IPS-NIHi11 (cell line): Measurements from ENCODE around the gene PLXNA4.

Experiments
- DNase-seq: peaks from one replicate; pipeline ENCODE4 v3.0.0; 2012; ENCODE audit warnings: mixed read lengths, low spot score

Gene PLXNA4

DNA sequence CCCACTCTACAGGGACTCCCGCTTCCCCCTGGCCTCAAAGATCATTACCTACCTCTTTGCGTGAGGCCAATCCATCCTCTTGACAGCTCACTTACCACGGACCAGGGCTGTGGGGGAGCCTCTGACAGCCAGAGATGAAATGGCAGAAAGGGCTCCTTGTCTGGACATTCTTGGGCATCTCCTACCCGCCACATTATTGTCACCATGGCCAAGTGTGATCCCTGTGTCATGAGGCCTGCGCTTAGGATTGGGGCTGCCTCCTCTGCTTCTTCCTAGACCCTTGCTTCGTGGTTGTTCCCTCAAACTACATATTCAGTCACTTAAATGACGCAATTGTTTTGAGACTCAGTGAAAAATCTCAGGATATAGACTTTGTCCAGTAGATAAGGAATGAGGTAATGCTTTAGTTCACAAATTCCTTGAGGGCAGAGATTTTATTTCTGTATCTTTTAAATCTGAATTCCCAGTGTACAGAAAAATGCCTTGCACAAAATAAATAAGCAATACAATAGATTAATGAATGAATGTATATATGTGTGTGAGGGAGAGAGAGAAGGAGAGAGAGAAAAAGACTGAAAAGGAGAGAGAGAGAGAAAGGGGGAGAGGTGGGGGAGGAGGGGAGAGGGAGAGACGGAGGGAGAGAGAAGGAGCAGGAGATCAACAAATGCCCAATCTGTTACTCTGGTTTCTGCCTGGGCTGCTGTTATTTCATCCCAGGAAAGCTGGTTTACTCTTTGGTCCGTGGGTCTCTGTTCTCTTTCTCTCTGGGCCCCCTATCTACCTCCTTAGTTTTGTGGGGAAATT, 159.0 kb downstream of the PLXNA4 start:
- DNase-seq: no peak

GRCh38 chr7:132416395-132416794, 159.9 kb downstream of the PLXNA4 start:
- DNase-seq: no peak

GRCh38 chr7:132415259-132415658, 161.0 kb downstream of the PLXNA4 start:
- DNase-seq: no peak

DNA sequence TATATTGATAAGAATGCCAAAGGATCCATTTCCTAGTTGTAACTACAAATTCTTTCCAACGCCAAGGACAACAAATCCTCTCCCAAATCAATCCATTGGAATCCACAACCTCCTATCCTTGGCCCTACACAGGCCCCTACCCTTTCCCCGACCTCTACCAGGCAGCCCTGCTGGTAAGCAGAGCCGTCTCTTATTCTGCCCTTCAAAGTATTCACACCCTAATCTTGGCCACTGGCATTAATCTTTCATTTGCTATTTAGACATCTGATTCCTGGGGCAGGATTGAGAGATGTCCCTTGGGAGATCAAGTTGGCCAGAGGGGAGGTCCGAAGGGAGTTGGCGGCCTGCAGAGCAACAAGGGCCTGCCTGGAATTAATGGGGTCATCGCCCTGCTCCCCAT, 161.4 kb downstream of the PLXNA4 start:
- no peak for DNase-seq

DNA sequence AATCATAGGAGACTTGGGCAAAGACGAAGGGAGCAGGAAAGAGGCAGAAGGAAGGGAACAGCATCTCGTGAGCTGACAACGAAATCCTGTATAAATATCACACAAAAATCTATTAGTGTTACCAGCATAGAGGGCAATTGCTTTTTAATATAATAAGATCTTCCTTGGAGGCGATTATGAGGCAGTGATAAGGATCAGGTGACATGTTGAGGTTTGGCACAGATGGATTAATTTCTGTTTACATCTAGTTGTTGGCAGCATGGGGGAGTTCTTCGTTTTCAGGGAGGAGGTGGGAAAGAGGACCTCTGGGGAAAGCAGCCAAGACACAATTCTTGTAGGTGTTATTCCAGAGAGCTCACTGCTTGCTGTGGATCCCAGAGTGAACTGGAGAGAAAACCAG, 163.8 kb downstream of the PLXNA4 start:
- DNase-seq: no peak

- no peak for DNase-seq
Observed at GRCh38 chr7:132410861-132411541, 165.3 kb downstream of the PLXNA4 start.

DNA sequence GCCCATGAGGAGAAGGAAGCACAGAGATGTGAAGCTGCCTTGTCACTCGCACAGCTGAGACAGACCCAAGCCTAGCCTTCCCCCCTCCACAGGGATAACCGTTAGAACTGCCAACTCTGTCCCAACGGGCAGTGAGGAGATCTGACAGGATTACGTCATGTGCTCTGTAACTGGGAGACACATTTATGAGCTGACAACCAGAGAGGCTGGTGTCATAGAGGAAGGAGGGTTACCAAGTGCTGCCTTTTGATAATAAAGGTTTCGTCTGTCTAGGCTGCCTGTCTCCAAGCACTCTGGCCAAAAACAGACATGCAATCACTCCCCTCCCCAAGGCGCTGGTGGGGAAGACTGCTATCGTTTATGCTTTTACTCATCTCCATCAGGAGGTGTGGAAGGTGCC, 165.9 kb downstream of the PLXNA4 start:
- no peak for DNase-seq

GRCh38 chr7:132407764-132408163, 168.5 kb downstream of the PLXNA4 start:
- no peak for DNase-seq

- no peak for DNase-seq
Observed at GRCh38 chr7:132406039-132406438, 170.2 kb downstream of the PLXNA4 start.

GRCh38 chr7:132404261-132404660, 172.0 kb downstream of the PLXNA4 start:
- DNase-seq: no peak

GRCh38 chr7:132403465-132404110, 172.7 kb downstream of the PLXNA4 start:
- no peak for DNase-seq

- DNase-seq: no peak
Observed at GRCh38 chr7:132402751-132403245, 173.5 kb downstream of the PLXNA4 start.

DNA sequence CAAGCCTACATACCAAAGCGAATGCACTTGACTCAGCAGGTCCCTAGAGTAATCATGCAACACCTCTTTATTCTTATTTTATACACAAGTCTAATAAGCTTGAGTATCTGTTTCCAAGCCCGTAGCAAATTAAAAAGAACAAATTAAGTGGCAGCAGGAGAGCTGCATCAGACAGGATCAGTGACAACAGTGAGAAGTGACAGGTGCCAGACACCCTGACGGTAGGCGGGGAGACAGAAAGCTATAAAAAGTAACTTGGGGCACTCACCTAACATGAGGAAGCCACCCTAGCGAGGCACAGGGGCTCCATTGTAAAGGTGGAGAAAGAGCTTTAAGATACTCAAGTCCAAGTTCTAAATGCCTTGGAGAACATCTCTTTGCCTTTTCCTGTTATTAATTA, 174.2 kb downstream of the PLXNA4 start:
- DNase-seq: no peak

GRCh38 chr7:132400561-132401142, 175.6 kb downstream of the PLXNA4 start:
- DNase-seq: no peak

DNA sequence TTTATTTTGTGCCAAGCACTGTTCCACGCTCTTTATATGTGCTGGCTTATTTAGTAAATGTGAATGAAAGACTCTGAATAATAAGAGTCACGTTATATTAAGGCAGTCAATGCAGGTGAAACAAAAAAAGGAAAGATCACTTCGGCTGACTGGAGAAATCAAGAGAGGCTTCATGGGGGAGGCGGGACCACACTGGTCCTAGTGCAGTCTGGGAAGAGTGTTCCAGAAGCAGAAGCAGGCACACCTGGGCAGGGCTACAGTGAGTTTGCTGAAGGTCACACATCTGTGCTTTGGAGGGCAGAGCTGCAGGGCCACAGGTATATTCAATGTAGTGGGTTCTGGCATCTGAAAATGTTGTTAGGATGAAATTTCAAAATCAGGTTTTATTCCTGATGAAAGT, 176.9 kb downstream of the PLXNA4 start:
- DNase-seq: no peak

GRCh38 chr7:132398253-132398925, 177.9 kb downstream of the PLXNA4 start:
- DNase-seq: no peak

- no peak for DNase-seq
Observed at GRCh38 chr7:132397070-132397469, 179.2 kb downstream of the PLXNA4 start.

DNA sequence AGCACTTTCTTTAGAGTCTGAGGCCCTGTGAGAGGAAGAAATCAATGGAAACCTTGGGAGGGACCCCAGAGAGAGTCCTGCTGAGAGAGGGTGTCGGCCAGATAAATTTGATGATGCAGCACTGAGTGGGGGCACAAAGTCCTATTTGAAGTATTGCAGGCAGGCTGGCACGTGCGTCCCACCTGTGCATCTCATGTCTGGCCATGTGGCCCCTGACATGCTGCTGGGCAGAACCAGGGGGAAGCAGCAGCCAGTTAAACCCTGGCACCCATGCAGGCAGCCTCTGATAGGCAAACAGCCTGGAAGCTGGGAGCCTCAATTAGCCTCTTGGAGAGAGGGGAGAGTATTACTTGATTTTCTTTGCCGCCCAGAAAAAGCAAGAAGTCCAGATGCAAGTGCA, 180.9 kb downstream of the PLXNA4 start:
- DNase-seq: no peak

- DNase-seq: no peak
Observed at GRCh38 chr7:132394283-132395198, 181.7 kb downstream of the PLXNA4 start.

DNA sequence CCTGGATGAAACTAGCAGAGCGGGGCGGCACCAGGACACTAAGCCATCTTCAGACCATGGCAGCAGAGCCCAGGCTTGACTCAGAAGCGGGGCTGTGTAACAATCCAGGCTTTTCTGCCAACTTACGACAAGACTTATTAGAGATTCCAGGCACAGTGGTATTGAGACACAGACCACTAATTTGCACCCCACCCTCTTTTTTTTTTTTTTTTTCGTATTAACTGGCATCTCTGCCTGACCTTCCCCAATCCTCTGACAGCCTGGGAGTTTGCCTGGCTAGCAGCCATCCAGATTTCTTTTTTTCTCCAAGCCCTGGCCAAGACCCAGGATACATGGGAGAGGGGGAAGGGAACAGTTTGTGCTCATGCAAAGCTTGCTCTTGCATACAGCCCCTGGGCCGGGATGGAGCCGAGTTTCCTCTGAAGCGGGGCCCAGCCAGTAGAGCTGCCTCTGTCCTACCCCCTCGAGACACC, 182.4 kb downstream of the PLXNA4 start:
- DNase-seq: no peak

DNA sequence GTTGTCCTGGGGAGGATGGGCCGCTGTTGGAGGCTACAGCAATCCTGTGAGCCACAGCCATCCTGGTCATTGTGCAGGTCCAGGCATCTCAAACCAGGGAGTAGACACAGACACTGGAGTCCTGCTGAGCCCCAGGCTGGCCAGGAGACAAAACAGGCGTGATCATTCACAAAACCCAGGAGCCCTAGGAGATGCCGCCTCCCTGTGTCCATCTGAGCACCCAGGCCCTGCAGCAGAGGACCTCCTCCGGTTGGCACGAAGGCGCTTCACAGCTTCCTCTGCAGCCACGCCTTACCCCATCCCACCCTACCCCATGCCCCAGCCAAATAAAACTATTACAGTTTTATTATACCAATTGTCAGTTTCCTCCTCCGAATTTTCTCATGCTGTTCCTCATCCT, 183.6 kb downstream of the PLXNA4 start:
- DNase-seq: no peak
